GM12878 (cell line): ENCODE data around the gene RBM48. TPM values are rescaled to one million over a fixed set of nuclear protein-coding genes. Genes with fewer than 3 reads are reported as not detected.

Source experiments
- ESRRA ChIP-seq: IDR thresholded peaks from 2 replicates; pipeline ENCODE4 v1.6.1; 2012; ENCODE audit warnings: mild to moderate bottlenecking, low read length, improper control_type of control experiment
- FOXK2 ChIP-seq: fragments of 450-650 bp; IDR thresholded peaks from 2 replicates; pipeline ENCODE4 v1.6.1; 2017; ENCODE audit warnings: mild to moderate bottlenecking, moderate library complexity
- IRF4 ChIP-seq: IDR thresholded peaks from 2 replicates; pipeline ENCODE4 v1.6.1; 2011; ENCODE audit warnings: low read depth, low read length
- JUND ChIP-seq: IDR thresholded peaks from 2 replicates; pipeline ENCODE4 v1.6.1; 2012; ENCODE audit warnings: low read depth, mild to moderate bottlenecking, low read length, improper control_type of control experiment, moderate library complexity
- MYB ChIP-seq: fragments of 150-350 bp; IDR thresholded peaks from 2 replicates; pipeline ENCODE4 v1.6.1; 2014; ENCODE audit warnings: mild to moderate bottlenecking, low read depth, low read length, borderline replicate concordance
- MYC ChIP-seq: IDR thresholded peaks from 2 replicates; pipeline ENCODE4 v1.6.1; 2011; ENCODE audit warnings: mild to moderate bottlenecking, low read length, moderate library complexity, inconsistent platforms; ENCODE audit not compliant: insufficient read depth, insufficient replicate concordance, insufficient read length, severe bottlenecking
- NFIC ChIP-seq: IDR thresholded peaks from 2 replicates; pipeline ENCODE4 v1.6.1; 2012; ENCODE audit warnings: low read depth, mild to moderate bottlenecking, inconsistent platforms, low read length, moderate library complexity
- NFXL1 ChIP-seq: fragments of 450-650 bp; IDR thresholded peaks from 2 replicates; pipeline ENCODE4 v1.6.1; 2017; ENCODE audit warnings: antibody characterized with exemption, mild to moderate bottlenecking, borderline replicate concordance
- PAX8 ChIP-seq: fragments of 450-650 bp; IDR thresholded peaks from 2 replicates; pipeline ENCODE4 v1.6.1; 2017; ENCODE audit warnings: mild to moderate bottlenecking, moderate library complexity
- RFX5 ChIP-seq: IDR thresholded peaks from 2 replicates; pipeline ENCODE4 v1.6.1; 2011; ENCODE audit warnings: low read depth, low read length, improper control_type of control experiment
- ZNF622 ChIP-seq: fragments of 450-650 bp; IDR thresholded peaks from 2 replicates; pipeline ENCODE4 v1.6.1; 2017; ENCODE audit warnings: mild to moderate bottlenecking, inconsistent platforms
- polyA plus RNA-seq, 11 experiments: library from polyadenylated mRNA; depleted of rRNA in 4 of 11; unstranded in 6 of 11; stranded (reverse) in 5 of 11; fragments of >200 nt; fragmentation: Nextera tagmentation in 4 of 11; fragmentation: Illumina TruSeq in 1 of 11; extraction: Ambion mirVana in 4 of 11; extraction: Trizol in 1 of 11; gene quantifications; 1 replicate in 1 of 11; 2 replicates in 10 of 11; pipeline versions ENCODE4 v1.2.1 to v1.2.3, GENCODE V29; 2011 to 2016; ENCODE audit warnings: inconsistent platforms in 2 of 11, missing spikeins in 2 of 11, low read depth in 1 of 11
- total RNA-seq, 4 experiments: library from RNA; depleted of rRNA in 3 of 4; stranded (reverse); fragments of >200 nt in 3 of 4; fragmentation: Illumina TruSeq in 1 of 4; extraction: Trizol in 1 of 4; gene quantifications; 2 replicates each; pipeline versions ENCODE4 v1.2.1 to v1.2.3, GENCODE V29; 2013 to 2021
- TF ChIP-seq, protein P1 (sequence below): fragments of 450-650 bp; IDR thresholded peaks from 2 replicates; pipeline ENCODE4 v1.6.1; 2017; ENCODE audit warnings: borderline replicate concordance
- TF ChIP-seq, protein P2 (sequence below): fragments of 450-650 bp; formaldehyde crosslinking; IDR thresholded peaks from 2 replicates; pipeline ENCODE4 v1.4.0; 2020; ENCODE audit warnings: mild to moderate bottlenecking, moderate library complexity
- TF ChIP-seq, protein P3 (sequence below): fragments of 450-650 bp; IDR thresholded peaks from 2 replicates; pipeline ENCODE4 v1.6.1; 2017; ENCODE audit warnings: low read depth, mild to moderate bottlenecking, moderate library complexity
- TF ChIP-seq, protein P4 (sequence below): IDR thresholded peaks from 2 replicates; pipeline ENCODE4 v1.6.1; 2011; ENCODE audit warnings: low read depth, mild to moderate bottlenecking, low read length, moderate library complexity, borderline replicate concordance; ENCODE audit errors: extremely low read depth
- TF ChIP-seq, protein P5 (sequence below): fragments of 450-650 bp; IDR thresholded peaks from 2 replicates; pipeline ENCODE4 v1.6.1; 2017; ENCODE audit warnings: antibody characterized with exemption, mild to moderate bottlenecking, moderate library complexity
- TF ChIP-seq, protein P6 (sequence below): IDR thresholded peaks from 2 replicates; pipeline ENCODE4 v1.6.1; 2012; ENCODE audit warnings: low read depth, low read length, improper control_type of control experiment

RBM48 gene
- total and polyA plus RNA-seq, 10 of the 15 experiments (the other 5 are each of a cell fraction or from before 2014, with no cell fraction given), result 8.5 to 14.7 (median 11.6) TPM

DNA sequence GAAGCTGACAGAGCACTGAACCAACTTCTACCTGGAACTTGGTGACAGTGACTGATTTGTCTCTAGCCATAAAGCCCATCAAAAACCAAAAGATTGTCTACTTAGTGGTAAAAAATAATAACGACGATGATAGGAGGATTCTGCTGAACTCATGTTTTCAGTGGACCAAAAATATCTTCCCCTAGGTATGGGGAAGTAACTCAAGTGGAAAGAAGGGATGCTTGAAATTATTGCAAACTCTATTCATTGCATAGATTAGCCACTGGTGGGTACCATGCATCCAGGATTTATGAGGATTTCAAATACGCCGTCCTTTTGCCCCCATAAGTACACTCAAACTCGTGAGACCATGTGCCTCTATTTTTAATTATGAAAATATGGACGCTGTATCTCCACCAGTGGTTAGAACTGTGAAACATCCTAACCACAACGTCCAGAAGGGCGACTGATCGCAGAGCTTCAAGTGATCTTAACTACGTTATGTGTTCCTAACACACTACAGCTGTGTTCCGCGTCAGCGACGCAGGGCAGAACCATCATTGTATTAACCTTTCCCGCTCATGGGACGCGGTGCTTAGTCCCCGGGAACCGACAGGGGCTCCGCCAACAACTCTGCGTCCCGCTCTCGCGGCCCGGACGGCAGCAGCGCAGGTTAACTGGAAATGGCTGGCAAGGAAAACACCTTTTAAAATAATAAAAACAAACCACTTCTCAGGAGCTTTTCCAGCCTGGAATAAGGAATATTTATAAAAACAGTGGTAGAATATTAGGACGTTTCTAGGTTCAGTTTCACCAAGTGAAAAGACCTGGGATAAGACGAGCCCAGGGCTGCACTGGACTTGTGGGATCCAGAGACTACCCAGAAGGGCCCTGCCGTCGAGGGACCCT, 1.1 kb upstream of the RBM48 start (continued):
- TF ChIP-seq MYB, result no peak
- TF ChIP-seq, protein P1, sequence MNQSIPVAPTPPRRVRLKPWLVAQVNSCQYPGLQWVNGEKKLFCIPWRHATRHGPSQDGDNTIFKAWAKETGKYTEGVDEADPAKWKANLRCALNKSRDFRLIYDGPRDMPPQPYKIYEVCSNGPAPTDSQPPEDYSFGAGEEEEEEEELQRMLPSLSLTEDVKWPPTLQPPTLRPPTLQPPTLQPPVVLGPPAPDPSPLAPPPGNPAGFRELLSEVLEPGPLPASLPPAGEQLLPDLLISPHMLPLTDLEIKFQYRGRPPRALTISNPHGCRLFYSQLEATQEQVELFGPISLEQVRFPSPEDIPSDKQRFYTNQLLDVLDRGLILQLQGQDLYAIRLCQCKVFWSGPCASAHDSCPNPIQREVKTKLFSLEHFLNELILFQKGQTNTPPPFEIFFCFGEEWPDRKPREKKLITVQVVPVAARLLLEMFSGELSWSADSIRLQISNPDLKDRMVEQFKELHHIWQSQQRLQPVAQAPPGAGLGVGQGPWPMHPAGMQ, result no peak
- TF ChIP-seq, protein P2, sequence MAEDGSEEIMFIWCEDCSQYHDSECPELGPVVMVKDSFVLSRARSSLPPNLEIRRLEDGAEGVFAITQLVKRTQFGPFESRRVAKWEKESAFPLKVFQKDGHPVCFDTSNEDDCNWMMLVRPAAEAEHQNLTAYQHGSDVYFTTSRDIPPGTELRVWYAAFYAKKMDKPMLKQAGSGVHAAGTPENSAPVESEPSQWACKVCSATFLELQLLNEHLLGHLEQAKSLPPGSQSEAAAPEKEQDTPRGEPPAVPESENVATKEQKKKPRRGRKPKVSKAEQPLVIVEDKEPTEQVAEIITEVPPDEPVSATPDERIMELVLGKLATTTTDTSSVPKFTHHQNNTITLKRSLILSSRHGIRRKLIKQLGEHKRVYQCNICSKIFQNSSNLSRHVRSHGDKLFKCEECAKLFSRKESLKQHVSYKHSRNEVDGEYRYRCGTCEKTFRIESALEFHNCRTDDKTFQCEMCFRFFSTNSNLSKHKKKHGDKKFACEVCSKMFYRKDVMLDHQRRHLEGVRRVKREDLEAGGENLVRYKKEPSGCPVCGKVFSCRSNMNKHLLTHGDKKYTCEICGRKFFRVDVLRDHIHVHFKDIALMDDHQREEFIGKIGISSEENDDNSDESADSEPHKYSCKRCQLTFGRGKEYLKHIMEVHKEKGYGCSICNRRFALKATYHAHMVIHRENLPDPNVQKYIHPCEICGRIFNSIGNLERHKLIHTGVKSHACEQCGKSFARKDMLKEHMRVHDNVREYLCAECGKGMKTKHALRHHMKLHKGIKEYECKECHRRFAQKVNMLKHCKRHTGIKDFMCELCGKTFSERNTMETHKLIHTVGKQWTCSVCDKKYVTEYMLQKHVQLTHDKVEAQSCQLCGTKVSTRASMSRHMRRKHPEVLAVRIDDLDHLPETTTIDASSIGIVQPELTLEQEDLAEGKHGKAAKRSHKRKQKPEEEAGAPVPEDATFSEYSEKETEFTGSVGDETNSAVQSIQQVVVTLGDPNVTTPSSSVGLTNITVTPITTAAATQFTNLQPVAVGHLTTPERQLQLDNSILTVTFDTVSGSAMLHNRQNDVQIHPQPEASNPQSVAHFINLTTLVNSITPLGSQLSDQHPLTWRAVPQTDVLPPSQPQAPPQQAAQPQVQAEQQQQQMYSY (CRISPR knock-in tag), result no peak
- TF ChIP-seq RFX5, result no peak
- TF ChIP-seq, protein P3, sequence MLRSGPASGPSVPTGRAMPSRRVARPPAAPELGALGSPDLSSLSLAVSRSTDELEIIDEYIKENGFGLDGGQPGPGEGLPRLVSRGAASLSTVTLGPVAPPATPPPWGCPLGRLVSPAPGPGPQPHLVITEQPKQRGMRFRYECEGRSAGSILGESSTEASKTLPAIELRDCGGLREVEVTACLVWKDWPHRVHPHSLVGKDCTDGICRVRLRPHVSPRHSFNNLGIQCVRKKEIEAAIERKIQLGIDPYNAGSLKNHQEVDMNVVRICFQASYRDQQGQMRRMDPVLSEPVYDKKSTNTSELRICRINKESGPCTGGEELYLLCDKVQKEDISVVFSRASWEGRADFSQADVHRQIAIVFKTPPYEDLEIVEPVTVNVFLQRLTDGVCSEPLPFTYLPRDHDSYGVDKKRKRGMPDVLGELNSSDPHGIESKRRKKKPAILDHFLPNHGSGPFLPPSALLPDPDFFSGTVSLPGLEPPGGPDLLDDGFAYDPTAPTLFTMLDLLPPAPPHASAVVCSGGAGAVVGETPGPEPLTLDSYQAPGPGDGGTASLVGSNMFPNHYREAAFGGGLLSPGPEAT, result no peak
- no peak for TF ChIP-seq PAX8
- TF ChIP-seq, protein P4, sequence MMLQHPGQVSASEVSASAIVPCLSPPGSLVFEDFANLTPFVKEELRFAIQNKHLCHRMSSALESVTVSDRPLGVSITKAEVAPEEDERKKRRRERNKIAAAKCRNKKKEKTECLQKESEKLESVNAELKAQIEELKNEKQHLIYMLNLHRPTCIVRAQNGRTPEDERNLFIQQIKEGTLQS, result no peak
- TF ChIP-seq NFXL1, result no peak
- TF ChIP-seq MYC, result no peak
- TF ChIP-seq, protein P5, sequence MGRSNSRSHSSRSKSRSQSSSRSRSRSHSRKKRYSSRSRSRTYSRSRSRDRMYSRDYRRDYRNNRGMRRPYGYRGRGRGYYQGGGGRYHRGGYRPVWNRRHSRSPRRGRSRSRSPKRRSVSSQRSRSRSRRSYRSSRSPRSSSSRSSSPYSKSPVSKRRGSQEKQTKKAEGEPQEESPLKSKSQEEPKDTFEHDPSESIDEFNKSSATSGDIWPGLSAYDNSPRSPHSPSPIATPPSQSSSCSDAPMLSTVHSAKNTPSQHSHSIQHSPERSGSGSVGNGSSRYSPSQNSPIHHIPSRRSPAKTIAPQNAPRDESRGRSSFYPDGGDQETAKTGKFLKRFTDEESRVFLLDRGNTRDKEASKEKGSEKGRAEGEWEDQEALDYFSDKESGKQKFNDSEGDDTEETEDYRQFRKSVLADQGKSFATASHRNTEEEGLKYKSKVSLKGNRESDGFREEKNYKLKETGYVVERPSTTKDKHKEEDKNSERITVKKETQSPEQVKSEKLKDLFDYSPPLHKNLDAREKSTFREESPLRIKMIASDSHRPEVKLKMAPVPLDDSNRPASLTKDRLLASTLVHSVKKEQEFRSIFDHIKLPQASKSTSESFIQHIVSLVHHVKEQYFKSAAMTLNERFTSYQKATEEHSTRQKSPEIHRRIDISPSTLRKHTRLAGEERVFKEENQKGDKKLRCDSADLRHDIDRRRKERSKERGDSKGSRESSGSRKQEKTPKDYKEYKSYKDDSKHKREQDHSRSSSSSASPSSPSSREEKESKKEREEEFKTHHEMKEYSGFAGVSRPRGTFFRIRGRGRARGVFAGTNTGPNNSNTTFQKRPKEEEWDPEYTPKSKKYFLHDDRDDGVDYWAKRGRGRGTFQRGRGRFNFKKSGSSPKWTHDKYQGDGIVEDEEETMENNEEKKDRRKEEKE, result no peak
- no peak for TF ChIP-seq FOXK2
- TF ChIP-seq NFIC, result no peak
- TF ChIP-seq JUND, result no peak
- TF ChIP-seq, protein P6, sequence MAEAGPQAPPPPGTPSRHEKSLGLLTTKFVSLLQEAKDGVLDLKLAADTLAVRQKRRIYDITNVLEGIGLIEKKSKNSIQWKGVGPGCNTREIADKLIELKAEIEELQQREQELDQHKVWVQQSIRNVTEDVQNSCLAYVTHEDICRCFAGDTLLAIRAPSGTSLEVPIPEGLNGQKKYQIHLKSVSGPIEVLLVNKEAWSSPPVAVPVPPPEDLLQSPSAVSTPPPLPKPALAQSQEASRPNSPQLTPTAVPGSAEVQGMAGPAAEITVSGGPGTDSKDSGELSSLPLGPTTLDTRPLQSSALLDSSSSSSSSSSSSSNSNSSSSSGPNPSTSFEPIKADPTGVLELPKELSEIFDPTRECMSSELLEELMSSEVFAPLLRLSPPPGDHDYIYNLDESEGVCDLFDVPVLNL, result no peak
- TF ChIP-seq IRF4, result no peak
- TF ChIP-seq ESRRA, result no peak
- TF ChIP-seq ZNF622, result no peak
